HL-60/S4 (cell line): ENCODE results near the gene WDR48.

Experiments
- in situ Hi-C: fragments of 300-500 bp; cut with MboI; formaldehyde crosslinking; loops from 2 replicates; pipeline ENCODE4 v1.14.3; 2022; ENCODE audit warnings: low sequenced_read_pairs

WDR48 gene

DNA sequence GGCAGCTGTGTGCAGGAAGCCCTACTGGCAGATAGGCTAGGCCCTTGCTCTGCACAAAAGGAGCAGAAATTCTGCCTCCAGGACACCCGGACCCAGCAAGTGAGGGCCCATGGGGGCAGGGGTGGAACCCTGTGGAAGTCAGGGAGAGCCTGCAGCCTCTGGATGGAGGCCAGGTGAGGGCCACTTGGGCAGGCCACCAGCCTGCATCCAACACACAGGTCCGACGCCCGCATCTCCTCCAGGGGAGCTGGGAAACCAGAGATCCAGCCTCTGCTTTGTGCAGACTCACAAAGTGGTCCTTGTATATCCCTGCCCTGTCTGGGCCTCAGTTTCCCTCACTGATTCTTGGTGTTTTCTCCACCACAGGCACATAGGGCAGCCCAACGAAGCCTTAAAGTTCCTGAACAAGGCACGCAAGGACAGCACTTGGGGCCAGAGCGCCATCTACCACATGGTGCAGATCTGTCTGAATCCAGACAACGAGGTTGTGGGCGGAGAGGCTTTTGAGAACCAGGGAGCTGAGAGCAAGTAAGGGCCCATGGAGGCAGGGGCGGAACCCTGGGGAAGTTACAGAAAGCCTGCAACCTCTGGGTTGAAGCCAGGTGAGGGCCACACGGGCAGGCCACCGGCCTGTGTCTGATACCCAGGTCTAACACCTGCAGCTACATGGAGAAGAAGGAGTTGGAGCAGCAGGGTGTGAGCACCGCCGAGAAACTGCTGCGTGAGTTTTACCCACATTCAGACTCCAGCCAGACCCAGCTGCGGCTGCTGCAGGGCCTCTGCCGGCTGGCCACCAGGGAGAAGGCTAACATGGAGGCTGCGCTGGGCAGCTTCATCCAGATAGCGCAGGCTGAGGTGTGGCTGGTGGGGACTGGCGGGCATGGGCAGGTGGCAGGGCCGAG, 85.0 kb downstream of the WDR48 start:
- in situ Hi-C loops, result no loop called here

GRCh38 chr3:39137435-39137936, 85.7 kb downstream of the WDR48 start:
- in situ Hi-C loops, result no loop called here

- in situ Hi-C loops, result no loop called here
Observed at GRCh38 chr3:39137991-39138803, 86.4 kb downstream of the WDR48 start.

DNA sequence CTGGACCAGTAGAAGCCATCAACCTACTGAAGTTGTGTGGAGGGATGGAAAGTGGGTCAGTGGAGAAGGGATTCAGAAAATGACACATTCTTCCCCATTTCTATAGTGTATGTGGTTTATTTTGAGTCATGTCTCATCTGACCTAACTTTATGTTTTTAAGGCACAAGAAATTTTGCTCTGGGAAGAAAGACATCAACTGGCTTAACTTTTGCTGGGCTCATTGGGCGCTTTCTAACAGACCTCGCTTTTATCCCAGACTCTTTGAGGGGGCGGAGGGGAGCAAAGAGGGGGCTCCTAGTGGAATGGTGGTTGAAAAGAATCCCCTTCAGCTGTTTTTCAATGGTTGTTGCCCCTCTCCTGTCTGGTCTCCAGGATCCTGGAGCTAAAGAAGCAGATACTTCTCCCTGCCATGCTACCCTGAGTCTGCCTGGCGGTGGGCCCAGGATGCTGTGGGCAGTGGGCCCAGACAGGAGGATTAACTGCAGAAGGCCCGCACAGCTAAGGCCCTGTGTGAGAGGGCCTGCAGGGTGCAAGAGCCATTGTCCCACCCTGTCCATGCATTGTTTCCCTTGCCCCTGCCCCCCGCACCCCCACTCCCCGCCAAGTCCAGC, 87.1 kb downstream of the WDR48 start:
- in situ Hi-C loops, result no loop called here

DNA sequence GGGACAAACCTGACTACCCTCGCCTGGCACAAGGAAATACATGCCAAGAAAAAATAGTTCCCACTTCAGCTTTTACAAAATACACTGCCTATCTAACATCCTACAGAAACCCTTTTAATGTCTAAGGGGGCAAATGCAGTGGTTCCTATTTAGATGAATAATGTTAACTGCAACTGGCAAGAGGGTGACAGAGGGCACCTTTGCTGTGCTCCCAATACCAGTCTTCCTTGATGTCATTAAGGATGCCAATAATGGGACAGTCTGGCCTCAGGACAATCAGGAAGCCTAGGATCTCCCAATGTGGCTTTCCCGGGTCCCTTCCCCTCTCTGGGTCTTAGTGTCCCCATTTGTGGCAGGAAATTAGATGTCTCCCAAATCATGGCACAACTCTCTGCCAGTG, 87.6 kb downstream of the WDR48 start:
- in situ Hi-C loops, result no loop called here

DNA sequence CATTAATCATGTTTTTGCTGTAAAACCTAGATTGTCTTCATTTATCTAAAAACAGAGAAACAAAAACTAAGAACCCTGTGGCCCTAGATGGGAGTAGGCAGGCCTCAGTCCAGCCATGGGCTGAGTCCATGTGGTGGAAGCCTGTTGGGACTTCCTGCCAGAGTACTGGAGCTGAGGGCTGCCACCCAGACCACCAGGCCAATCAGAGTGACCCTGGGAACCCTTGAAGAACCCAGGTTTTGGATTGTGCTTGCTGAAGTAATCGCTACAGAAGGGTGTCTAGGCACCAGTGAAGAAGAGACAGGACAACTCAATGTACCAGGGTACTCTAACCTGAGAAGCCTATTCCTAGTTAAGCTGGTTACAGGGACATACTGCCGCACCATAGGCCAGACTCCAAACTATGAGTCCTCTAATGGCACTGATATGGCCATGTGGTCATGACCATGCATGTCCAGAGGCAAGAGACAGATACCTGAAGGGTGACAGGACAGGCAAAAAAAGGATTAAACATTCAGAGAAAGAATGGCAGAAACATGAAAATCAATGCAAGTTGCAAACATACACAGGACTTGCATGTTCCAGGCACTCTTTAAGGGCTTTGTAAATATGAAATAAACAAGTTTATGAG, 88.6 kb downstream of the WDR48 start:
- in situ Hi-C loops, result no loop called here

- in situ Hi-C loops, result no loop called here
Observed at GRCh38 chr3:39141171-39141995, 89.6 kb downstream of the WDR48 start.

DNA sequence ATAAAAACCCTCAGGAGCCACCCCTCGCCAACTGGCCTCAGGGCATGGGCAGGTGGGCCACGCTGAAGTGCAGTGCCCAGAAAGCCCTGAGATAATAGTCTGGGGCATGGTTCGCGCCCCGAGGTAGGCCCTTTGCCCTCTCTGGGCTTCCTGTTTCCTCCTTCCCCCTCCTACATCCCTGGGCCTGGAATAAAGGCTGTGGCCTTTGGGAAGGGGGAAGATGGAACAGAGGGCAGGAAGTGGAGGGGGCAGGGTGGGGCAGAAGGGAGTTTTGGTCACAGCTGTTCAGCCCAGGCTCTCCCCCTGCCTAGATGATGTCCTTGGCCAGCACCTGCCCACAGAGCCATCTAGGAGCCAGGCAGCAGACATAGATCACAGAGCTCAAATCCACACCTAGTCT, 90.3 kb downstream of the WDR48 start:
- in situ Hi-C loops, result no loop called here

DNA sequence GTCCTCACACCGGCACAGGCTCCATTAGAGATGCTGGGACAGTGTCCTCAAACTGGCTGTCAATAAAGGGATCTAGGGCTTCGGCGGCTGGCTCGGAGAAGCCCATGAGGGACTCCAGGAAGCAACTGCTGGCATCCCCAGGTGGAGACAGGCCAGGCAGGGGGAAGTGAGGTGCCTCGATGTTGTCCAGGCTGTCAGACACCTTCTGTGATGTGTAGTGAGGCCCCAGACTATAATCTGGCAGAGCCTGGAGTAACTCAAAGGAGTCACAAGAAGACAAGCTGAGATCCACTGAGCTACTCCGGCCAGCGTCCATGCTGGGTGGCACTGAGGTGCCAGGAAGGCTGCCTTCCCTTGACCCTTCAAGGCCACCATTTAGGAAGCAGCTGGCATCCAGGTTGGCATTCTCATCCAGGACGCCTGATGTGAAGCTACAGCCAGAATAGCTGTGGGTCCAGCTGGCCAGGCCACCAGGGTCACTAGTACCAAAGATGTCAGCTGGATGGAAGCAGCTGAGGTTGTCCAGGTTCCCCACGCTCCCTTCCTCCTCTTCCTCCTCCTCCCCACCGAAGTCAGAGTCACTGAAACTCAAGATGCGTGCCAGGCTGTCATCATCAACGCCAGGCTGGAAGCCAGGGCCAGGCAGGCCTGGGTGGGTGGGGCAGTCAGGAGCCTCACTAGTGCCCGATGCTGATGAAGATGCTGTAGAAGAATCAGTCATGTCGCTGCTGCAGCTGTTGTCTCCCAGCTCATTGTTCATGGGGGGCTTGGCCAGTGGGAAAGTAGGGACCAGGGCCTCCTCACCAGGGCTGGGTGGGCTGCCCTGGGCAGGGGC, 91.5 kb downstream of the WDR48 start:
- in situ Hi-C loops, result no loop called here

GRCh38 chr3:39144095-39144747, 92.4 kb downstream of the WDR48 start:
- in situ Hi-C loops, result no loop called here

DNA sequence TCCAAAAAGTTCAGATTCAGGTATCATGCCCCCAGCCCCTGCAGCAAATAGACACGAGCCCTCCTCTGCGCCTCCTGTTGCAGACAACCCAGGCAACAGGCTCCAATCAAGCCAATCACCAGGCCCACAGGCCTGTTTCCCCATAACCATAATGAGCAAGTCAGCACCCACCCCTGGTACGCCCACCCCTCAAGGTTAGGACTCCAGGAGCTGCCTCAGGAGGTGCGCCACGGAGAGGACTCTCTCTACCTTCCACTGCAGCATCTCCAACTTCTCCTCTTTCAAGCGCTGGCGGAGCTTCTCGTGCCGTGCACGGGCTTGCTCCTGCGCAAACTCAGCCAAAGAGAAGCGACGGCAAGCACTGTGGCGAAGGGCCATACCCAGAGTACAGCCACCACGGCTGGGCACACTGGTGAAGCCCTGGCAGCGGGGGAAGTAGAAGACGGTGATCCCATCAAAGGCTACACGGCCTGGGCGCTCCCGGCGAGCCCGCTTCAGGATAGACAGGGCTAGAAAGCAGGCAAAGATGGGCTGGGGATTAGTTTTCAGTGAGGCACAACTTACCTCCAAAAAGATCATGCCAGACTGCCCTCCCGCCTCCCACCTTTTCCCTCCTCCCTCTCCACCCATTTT, 93.0 kb downstream of the WDR48 start:
- in situ Hi-C loops, result no loop called here

DNA sequence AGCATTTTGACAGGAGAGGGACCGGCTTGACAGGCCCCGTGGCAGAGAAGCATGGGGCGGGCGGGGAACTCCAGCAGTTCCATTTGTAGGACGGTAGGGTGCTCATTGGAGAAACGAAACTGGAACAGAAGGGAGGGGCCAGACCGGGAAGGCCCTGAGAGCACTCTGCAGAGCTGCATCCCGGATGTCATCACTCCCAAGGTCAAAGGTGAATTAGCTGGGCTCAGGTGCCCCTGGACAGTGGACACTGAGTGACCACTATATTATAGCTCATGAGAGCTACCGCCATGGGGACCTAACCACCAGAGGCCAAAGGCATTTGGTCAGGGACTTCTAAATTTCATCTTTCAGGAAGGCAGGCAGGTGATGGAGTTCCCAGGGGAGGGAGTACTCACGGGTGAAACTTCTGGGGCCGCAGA, 94.3 kb downstream of the WDR48 start:
- in situ Hi-C loops, result no loop called here
